ENCODE measurements around the gene TYK2.

The TYK2 gene

DNA sequence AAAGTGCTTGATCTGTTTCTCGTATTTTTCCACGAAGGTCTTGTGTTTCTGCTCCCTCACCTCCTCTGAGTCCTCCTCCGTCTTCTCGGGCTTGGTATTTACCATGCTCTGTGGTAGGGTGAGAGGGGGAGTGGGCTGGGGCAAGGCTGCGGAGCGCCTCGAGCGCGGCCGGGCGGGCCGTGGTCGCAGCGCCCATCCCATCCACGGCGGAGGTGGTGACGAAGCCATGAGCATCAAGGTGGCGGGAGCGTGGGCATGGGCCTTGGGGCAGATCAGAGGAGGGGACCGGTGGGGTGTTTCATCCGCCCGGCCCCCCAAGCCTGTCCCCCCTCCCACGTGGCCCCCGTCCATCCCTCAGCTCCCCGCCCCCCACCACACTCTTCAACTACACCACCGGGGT lies 15.1 kb upstream of the TYK2 start:
- H3K27ac Mint-ChIP-seq = no peak overlapping the region
- TF ChIP-seq, protein P1, sequence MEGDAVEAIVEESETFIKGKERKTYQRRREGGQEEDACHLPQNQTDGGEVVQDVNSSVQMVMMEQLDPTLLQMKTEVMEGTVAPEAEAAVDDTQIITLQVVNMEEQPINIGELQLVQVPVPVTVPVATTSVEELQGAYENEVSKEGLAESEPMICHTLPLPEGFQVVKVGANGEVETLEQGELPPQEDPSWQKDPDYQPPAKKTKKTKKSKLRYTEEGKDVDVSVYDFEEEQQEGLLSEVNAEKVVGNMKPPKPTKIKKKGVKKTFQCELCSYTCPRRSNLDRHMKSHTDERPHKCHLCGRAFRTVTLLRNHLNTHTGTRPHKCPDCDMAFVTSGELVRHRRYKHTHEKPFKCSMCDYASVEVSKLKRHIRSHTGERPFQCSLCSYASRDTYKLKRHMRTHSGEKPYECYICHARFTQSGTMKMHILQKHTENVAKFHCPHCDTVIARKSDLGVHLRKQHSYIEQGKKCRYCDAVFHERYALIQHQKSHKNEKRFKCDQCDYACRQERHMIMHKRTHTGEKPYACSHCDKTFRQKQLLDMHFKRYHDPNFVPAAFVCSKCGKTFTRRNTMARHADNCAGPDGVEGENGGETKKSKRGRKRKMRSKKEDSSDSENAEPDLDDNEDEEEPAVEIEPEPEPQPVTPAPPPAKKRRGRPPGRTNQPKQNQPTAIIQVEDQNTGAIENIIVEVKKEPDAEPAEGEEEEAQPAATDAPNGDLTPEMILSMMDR (IDR thresholded peaks at IDR 0.05) = no peak
- H3K4me3 Mint-ChIP-seq = no peak overlapping the region
- DNase-seq = no peak
- peaks cover 36% of the 10 kb centered on the region for H3K36me3 Mint-ChIP-seq (ENCODE audit: low read depth)
- H3K27me3 Mint-ChIP-seq (ENCODE audit: low read depth, poor library complexity) = no peaks in the 10 kb centered on the region
- no peaks in the 10 kb centered on the region for H3K4me1 Mint-ChIP-seq
- H3K9me3 Mint-ChIP-seq = no peaks in the 10 kb centered on the region

DNA sequence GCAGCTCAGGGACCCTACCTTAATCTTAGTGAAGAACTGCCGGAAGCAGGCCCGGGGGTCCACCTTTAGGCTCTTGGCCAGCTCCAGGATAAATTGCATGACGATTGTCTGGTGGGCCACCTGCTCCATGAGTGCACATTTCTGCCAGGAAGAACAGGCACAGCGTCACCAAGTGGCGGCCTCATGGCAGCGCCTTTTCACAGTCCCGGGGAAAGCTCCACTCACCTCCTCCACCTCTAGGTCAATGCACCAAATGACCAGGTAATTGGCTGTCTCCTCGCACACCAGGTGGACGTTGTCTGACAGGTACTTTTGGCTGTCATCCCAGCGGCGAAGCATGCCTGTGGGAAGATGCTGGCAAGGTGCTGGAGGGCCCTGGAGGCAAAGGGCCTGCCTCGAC lies 14.6 kb upstream of the TYK2 start:
- H3K4me1 Mint-ChIP-seq = no peaks in the 10 kb centered on the region
- H3K27me3 Mint-ChIP-seq (ENCODE audit: low read depth, poor library complexity) = no peaks in the 10 kb centered on the region
- H3K27ac Mint-ChIP-seq = no peak overlapping the region
- TF ChIP-seq, protein P1 (IDR thresholded peaks at IDR 0.05) = no peak
- no peak for DNase-seq
- peaks cover 36% of the 10 kb centered on the region for H3K36me3 Mint-ChIP-seq (ENCODE audit: low read depth)
- H3K9me3 Mint-ChIP-seq = no peaks in the 10 kb centered on the region
- no peak overlapping the region for H3K4me3 Mint-ChIP-seq

DNA sequence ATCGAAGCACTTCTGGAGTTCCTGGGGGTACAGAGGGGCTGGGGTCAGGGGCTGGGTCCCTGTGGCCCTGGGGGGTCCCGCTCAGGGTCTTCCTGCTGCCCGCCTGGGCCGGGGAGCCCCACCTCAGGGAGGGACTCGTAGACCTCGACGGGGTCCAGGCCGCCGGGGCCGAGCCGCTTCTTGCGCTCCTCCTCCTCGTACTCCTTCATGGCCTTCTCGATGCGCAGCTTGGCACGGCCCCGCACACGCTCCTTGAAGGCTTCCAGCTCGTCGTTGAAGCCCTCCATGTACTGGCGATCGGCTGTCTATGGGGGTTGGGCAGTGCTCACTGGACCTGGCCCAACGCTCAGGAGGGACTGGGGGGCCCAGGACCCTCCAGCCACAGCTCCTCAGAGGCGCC lies 12.8 kb upstream of the TYK2 start:
- H3K4me1 Mint-ChIP-seq = no peaks in the 10 kb centered on the region
- no peaks in the 10 kb centered on the region for H3K9me3 Mint-ChIP-seq
- H3K36me3 Mint-ChIP-seq (ENCODE audit: low read depth) = peaks cover 31% of the 10 kb centered on the region
- no peak for DNase-seq
- H3K27ac Mint-ChIP-seq = no peak overlapping the region
- H3K27me3 Mint-ChIP-seq (ENCODE audit: low read depth, poor library complexity) = no peaks in the 10 kb centered on the region
- no peak overlapping the region for H3K4me3 Mint-ChIP-seq
- TF ChIP-seq, protein P1 (IDR thresholded peaks at IDR 0.05) = no peak

DNA sequence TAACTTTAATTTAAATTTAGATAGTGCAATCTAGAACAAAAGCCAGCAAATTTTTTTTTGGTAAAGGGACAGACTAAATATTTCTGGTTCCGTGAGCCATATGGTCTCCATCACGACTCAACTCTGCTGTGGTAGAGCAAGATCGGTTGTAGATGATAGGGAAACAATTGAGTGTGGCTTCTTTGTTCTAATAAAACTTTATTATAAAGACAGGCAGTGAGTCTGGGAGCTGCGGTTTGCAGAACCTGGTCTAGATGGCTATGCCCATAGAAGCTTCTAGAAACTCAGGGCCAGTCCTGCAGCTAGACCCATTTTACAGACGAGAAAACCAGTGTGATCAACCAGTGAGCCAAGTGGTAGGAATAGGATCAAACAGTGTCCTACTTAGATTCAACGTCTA lies 11.7 kb upstream of the TYK2 start:
- Mint-ChIP-seq H3K9me3 (no peaks in the 10 kb centered on the region), H3K27ac (no peak overlapping the region), H3K36me3 (ENCODE audit: low read depth) (peaks cover 31% of the 10 kb centered on the region), H3K4me1 (no peaks in the 10 kb centered on the region), H3K27me3 (ENCODE audit: low read depth, poor library complexity) (no peaks in the 10 kb centered on the region), H3K4me3 (no peak overlapping the region)
- DNase-seq = no peak
- TF ChIP-seq, protein P1 (IDR thresholded peaks at IDR 0.05) = no peak

DNA sequence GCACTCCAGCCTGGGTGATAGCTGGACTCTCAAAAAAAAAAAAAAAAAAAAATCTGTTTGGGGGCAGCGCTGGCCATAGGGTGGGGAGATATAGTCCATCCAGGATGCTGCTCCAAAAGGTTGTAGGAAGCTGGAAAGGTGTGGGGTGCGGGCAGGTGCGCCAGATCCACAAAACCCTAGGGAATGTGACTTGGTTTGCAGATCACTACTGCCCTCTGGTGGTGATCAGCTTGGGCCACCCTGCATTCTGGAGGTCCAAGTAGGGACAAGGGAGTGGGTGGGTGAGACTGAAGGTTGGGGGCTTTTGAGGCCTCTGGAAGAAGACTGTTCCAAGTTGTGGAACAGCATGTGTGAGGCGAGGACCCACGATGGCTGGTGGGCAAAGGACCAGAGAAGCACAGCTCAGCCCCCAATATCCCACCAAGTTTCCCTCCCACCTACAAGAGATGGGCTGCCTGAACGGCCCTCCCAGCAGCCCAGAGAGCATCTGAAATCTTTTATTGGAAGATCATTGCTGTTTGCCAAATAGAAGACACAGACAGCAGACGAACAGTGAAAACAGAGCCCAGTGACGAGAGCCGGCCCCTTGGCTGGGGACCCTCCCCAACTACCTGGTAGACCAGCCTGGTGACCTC lies 10.4 kb upstream of the TYK2 start:
- TF ChIP-seq, protein P1 (IDR thresholded peaks at IDR 0.05) = peak; percentile 70
- peak; percentile 76 for DNase-seq
- Mint-ChIP-seq H3K27ac (peak overlapping the region; percentile 60), H3K9me3 (no peaks in the 10 kb centered on the region), H3K4me3 (no peak overlapping the region), H3K4me1 (no peaks in the 10 kb centered on the region), H3K27me3 (ENCODE audit: low read depth, poor library complexity) (peaks cover 6% of the 10 kb centered on the region), H3K36me3 (ENCODE audit: low read depth) (peaks cover 19% of the 10 kb centered on the region)

DNA sequence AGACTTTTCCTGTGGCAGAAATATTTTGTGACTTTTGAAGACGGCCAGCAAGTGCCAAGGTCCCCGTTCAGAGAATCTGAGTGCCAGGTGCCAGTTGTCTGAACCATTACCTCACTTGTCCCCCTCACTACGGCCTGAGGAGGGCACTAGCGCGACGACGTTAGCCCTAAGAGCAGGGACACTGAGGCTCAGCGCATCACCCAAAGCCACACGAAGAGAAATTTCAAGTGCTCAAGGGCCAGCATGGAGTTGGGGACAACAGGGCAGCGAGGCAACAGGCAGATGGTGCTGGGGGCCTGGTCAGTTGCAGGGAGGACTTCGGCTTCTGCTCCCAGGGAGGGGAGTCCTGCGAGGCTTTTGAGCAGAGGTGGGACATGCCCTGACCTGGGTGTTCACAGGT lies 9.5 kb upstream of the TYK2 start:
- H3K4me1 Mint-ChIP-seq = no peaks in the 10 kb centered on the region
- H3K9me3 Mint-ChIP-seq = no peaks in the 10 kb centered on the region
- H3K27me3 Mint-ChIP-seq (ENCODE audit: low read depth, poor library complexity) = peaks cover 7% of the 10 kb centered on the region
- no peak overlapping the region for H3K4me3 Mint-ChIP-seq
- DNase-seq = no peak
- TF ChIP-seq, protein P1 (IDR thresholded peaks at IDR 0.05) = no peak
- H3K27ac Mint-ChIP-seq = no peak overlapping the region
- H3K36me3 Mint-ChIP-seq (ENCODE audit: low read depth) = peaks cover 15% of the 10 kb centered on the region
